Esophagus squamous epithelium (tissue), 5 donors: ENCODE measurements around the gene KIAA0753. TPM values are rescaled to one million over a fixed set of nuclear protein-coding genes. Genes with fewer than 3 reads are reported as not detected.

Experiments used
- DNase-seq: peaks from one replicate; lab custom pipeline; 2025; lab: John Stamatoyannopoulos, UW
- H3K27ac ChIP-seq, 4 donors: fragments of 200-600 bp; sonication (generic); one replicate each; pipeline ENCODE4 v1.5.1; 2016 to 2019; ENCODE audit warnings: mild to moderate bottlenecking in 1 of 4
- H3K27me3 ChIP-seq, 4 donors: fragments of 200-600 bp; sonication (generic); 1 replicate in 3 of 4; 2 replicates in 1 of 4; pipeline versions ENCODE4 v1.5.1 to v1.6.0; 2017 to 2021; ENCODE audit warnings: antibody characterized with exemption in 1 of 4
- H3K36me3 ChIP-seq, 3 donors: fragments of 200-600 bp; sonication (generic); one replicate each; pipeline ENCODE4 v1.5.1; 2016 to 2019
- H3K4me1 ChIP-seq, 3 donors: fragments of 200-600 bp; sonication (generic); one replicate each; pipeline ENCODE4 v1.5.1; 2017 to 2019
- H3K4me3 ChIP-seq, 4 donors: fragments of 200-600 bp; sonication (generic); 1 replicate in 3 of 4; 2 replicates in 1 of 4; pipeline ENCODE4 v1.5.1; 2016 to 2019; ENCODE audit warnings: mild to moderate bottlenecking in 2 of 4, moderate library complexity in 1 of 4
- H3K9me3 ChIP-seq, 3 donors: fragments of 200-600 bp; sonication (generic); one replicate each; pipeline ENCODE4 v1.5.1; 2016 to 2019
- POLR2A ChIP-seq, 4 donors: fragments of 450-650 bp; IDR thresholded peaks; one replicate each; pipeline ENCODE4 v1.6.1; 2017; ENCODE audit warnings: antibody characterized with exemption in 4 of 4, mild to moderate bottlenecking in 4 of 4, moderate library complexity in 3 of 4
- WGBS, 2 donors: methylation state at CpG; one replicate each; pipeline ENCODE4 v1.1.5; 2018; 5-methylcytosine and 5-hydroxymethylcytosine counted together
- intact Hi-C: fragments of 100-400 bp; cut with DNase I; formaldehyde crosslinking; loops from one replicate; pipeline ENCODE4 v1.15.0; 2022
- total RNA-seq, 4 donors: library from RNA; depleted of rRNA; stranded (reverse); fragments of >200 nt; gene quantifications; one replicate each; pipeline ENCODE4 v1.1.0, GENCODE V29; 2016
- TF ChIP-seq, protein P1 (sequence below), 6 experiments: fragments of 450-650 bp in 4 of 6; fragments of 200-600 bp in 2 of 6; sonication (generic) in 2 of 6; IDR thresholded peaks; one replicate each; pipeline ENCODE4 v1.5.1; 2016 to 2019; ENCODE audit warnings: antibody characterized with exemption in 6 of 6, mild to moderate bottlenecking in 4 of 6, moderate library complexity in 4 of 6
- donor health status: DM: yes; HTN: yes; CAD: no.

The KIAA0753 gene
- total RNA-seq, 4 donors from 2014 or later: 8.1 to 17.4 (median 11.4) TPM

DNA sequence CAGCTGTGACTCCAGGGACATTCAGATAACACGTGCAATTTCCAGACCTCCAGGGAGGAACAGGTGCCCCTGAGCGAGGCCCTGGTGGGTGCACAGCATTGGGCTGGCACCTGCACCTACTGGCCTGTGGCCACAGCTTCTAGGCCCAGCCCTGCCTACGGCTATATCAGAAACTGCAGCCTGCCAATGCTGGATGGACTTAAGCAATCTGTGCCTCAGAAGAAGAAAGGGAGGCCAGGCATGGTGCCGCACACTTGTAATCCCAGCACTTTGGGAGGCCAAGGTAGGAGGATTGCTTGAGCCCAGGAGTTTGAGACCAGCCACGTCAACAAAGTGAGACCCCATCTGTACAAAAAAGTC, 96.5 kb downstream of the KIAA0753 start:
- 75 to 100% methylated on average over 2 to 5 of the region's 5 CpGs for WGBS, 2 donors
- H3K4me3 ChIP-seq: no peak overlapping the region
- peaks cover 0 to 33% (median 0%) of the 10 kb centered on the region in 3 donors for H3K36me3 ChIP-seq
- TF ChIP-seq, protein P1, sequence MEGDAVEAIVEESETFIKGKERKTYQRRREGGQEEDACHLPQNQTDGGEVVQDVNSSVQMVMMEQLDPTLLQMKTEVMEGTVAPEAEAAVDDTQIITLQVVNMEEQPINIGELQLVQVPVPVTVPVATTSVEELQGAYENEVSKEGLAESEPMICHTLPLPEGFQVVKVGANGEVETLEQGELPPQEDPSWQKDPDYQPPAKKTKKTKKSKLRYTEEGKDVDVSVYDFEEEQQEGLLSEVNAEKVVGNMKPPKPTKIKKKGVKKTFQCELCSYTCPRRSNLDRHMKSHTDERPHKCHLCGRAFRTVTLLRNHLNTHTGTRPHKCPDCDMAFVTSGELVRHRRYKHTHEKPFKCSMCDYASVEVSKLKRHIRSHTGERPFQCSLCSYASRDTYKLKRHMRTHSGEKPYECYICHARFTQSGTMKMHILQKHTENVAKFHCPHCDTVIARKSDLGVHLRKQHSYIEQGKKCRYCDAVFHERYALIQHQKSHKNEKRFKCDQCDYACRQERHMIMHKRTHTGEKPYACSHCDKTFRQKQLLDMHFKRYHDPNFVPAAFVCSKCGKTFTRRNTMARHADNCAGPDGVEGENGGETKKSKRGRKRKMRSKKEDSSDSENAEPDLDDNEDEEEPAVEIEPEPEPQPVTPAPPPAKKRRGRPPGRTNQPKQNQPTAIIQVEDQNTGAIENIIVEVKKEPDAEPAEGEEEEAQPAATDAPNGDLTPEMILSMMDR (IDR thresholded peaks at IDR 0.05): no peak
- no peak for TF ChIP-seq POLR2A (IDR thresholded peaks at IDR 0.05)
- intact Hi-C loops: no loop called here
- H3K4me1 ChIP-seq: peaks cover 10 to 44% (median 24%) of the 10 kb centered on the region in 3 donors
- H3K9me3 ChIP-seq: no peaks in the 10 kb centered on the region
- H3K27ac ChIP-seq: no peak overlapping the region
- H3K27me3 ChIP-seq: no peaks in the 10 kb centered on the region
- no peak for DNase-seq

GRCh38 chr17:6543079-6544010, 97.2 kb downstream of the KIAA0753 start:
- intact Hi-C loops: no loop called here
- Histone ChIP-seq H3K27me3 (no peaks in the 10 kb centered on the region), H3K9me3 (no peaks in the 10 kb centered on the region), H3K4me3 (no peak overlapping the region), H3K36me3 (peaks cover 0 to 37% (median 0%) of the 10 kb centered on the region in 3 donors), H3K4me1 (peaks cover 4 to 37% (median 18%) of the 10 kb centered on the region in 3 donors), H3K27ac (no peak overlapping the region)
- DNase-seq: no peak
- 80 to 93% methylated on average over 6 to 11 of the region's 16 CpGs for WGBS, 2 donors
- TF ChIP-seq POLR2A (IDR thresholded peaks at IDR 0.05): no peak
- TF ChIP-seq, protein P1 (IDR thresholded peaks at IDR 0.05): no peak

- Histone ChIP-seq H3K36me3 (peaks cover 0 to 45% (median 0%) of the 10 kb centered on the region in 3 donors), H3K9me3 (no peaks in the 10 kb centered on the region), H3K27ac (no peak overlapping the region), H3K4me3 (no peak overlapping the region), H3K4me1 (peaks cover 0 to 30% (median 14%) of the 10 kb centered on the region in 3 donors), H3K27me3 (no peaks in the 10 kb centered on the region)
- intact Hi-C loops: no loop called here
- DNase-seq: no peak
- TF ChIP-seq, protein P1 (IDR thresholded peaks at IDR 0.05): no peak
- TF ChIP-seq POLR2A (IDR thresholded peaks at IDR 0.05): no peak
- 90 to 95% methylated on average over 4 of the region's 4 CpGs for WGBS, 2 donors
Measured at GRCh38 chr17:6542577-6542976, 97.9 kb downstream of the KIAA0753 start.

DNA sequence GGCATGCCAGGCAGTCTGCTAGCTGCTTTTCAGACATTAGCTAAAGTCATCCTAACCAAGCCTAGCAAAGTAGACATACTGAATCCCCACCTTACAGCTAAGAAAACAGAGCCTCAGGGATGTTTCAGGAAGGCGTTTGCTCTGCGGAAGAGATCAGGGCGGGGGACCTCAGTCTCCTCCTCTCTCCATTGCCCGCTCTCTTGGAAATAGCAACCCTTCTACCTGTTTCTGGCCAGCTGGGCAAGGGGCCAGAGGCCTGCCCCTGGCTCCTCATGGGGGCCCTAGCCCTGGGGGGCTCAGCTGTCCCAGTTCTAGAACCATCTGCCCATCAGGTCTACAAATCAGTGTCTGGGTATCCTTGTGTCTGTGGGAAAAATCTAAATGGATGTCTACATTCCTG, 98.6 kb downstream of the KIAA0753 start:
- 83 to 100% methylated on average over 2 of the region's 4 CpGs for WGBS, 2 donors
- Histone ChIP-seq H3K4me3 (no peak overlapping the region), H3K27ac (no peak overlapping the region), H3K4me1 (peaks cover 0 to 24% (median 14%) of the 10 kb centered on the region in 3 donors), H3K36me3 (peaks cover 0 to 52% (median 0%) of the 10 kb centered on the region in 3 donors), H3K9me3 (no peaks in the 10 kb centered on the region), H3K27me3 (no peaks in the 10 kb centered on the region)
- intact Hi-C loops: no loop called here
- DNase-seq: no peak
- TF ChIP-seq, protein P1 (IDR thresholded peaks at IDR 0.05): no peak
- TF ChIP-seq POLR2A (IDR thresholded peaks at IDR 0.05): no peak

DNA sequence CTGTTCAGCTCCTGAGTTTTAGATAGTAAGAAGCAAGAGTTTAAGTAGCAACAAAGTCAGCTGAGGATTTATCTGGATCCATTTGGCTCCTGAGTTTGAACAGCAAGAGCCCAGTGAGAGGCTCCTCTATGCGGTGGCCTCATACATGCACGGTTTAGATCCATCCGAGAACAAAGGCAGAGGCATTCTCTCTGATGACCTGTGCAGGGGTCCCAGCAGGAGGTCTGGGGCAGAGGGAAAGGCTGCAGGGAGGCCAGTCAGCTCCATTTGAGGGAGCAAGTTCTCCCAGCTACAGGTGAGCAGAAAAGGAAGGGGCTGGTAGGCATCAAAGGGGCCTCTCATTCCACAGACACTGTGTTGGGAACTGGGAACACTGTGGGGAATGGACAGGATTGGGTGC, 100.6 kb downstream of the KIAA0753 start:
- Histone ChIP-seq H3K9me3 (no peaks in the 10 kb centered on the region), H3K36me3 (peaks cover 0 to 70% (median 0%) of the 10 kb centered on the region in 3 donors), H3K27ac (no peak overlapping the region), H3K27me3 (no peaks in the 10 kb centered on the region), H3K4me3 (no peak overlapping the region), H3K4me1 (peaks cover 0 to 4% (median 2%) of the 10 kb centered on the region in 3 donors)
- no peak for TF ChIP-seq POLR2A (IDR thresholded peaks at IDR 0.05)
- intact Hi-C loops: no loop called here
- no peak for DNase-seq
- 75 to 96% methylated on average over 3 of the region's 3 CpGs for WGBS, 2 donors
